Activated CD8-positive, alpha-beta memory T cell treated with anti-CD3 and anti-CD28 coated beads, Interleukin-2, amount 50 U/mL, for 24 hours (primary cell): ENCODE results near the gene ADPRHL1.

Experiments
- DNase-seq: peaks from one replicate; pipeline ENCODE4 v3.0.0-alpha.2; 2020; ENCODE audit errors: extremely low read depth

ADPRHL1 gene

DNA sequence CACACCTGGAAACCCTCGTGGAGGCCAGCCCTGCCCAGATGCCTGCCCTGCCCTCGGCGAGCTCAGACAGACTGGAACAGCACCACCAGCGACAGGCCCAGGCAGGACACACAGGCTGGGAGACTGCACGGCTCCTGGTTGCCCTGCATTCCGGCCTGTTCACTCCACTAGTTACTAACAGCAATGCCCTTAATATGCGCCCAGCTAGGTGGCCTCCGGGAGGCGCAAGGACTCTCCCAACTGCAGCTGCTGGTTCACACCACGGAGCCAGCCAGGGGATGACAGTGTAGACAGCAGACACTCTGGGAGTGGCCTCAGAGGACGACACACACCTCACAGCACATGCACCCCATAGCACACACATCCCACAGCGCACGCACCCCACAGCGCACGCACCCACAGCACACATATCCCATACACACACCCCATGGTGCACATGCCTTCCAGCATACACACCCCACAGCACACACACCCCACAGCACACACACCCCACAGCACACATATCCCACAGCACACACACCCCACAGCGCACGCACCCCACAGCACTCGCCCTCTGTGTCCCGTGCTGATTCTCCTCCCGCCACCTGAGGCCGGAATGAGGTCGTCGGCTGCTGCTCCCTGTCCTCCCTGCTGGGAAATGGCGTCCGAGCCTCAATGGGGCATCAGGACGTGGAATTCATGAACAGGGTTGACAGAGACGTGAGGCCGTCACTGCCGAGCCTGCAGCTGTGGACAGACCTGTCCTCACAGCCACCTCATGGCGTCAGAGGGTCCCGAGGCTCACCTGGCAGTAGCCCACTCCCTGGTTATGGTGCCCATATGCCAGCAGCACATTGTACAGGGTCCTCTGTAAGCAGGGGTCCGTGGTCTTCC is 103.0 kb downstream of the ADPRHL1 start:
- DNase-seq = no peak
